Spleen (tissue), 11 donors: ENCODE data around the gene PSMB7. TPM values are rescaled to one million over a fixed set of nuclear protein-coding genes. Genes with fewer than 3 reads are reported as not detected.

Source experiments
- DNase-seq: peaks from one replicate; pipeline ENCODE4 v3.0.0-alpha.2; 2020
- H3K27ac ChIP-seq, 8 donors: fragments of 200-600 bp; sonication (generic) in 7 of 8; 1 replicate in 4 of 8; 2 replicates in 4 of 8; pipeline versions ENCODE4 v1.5.0 to v1.8.0; 2016 to 2021; ENCODE audit warnings: inconsistent platforms in 4 of 8, mild to moderate bottlenecking in 4 of 8, moderate library complexity in 1 of 8
- H3K27me3 ChIP-seq, 7 donors: fragments of 200-600 bp; sonication (generic) in 6 of 7; replicated peaks in 1 of 7; 1 replicate in 4 of 7; 2 replicates in 3 of 7; pipeline versions ENCODE4 v1.5.0 to v1.8.0; 2016 to 2021; ENCODE audit warnings: inconsistent platforms in 3 of 7, mild to moderate bottlenecking in 1 of 7
- H3K36me3 ChIP-seq, 6 donors: fragments of 200-600 bp; sonication (generic) in 5 of 6; 1 replicate in 4 of 6; 2 replicates in 2 of 6; pipeline versions ENCODE4 v1.5.0 to v1.8.0; 2016 to 2021; ENCODE audit warnings: inconsistent platforms in 2 of 6
- H3K4me1 ChIP-seq, 6 donors: fragments of 200-600 bp; sonication (generic) in 5 of 6; 1 replicate in 3 of 6; 2 replicates in 3 of 6; pipeline versions ENCODE4 v1.5.0 to v1.8.0; 2016 to 2021; ENCODE audit warnings: inconsistent platforms in 3 of 6
- H3K4me3 ChIP-seq, 8 donors: fragments of 200-600 bp; sonication (generic) in 7 of 8; 1 replicate in 4 of 8; 2 replicates in 4 of 8; pipeline versions ENCODE4 v1.5.0 to v1.8.0; 2016 to 2021; ENCODE audit warnings: inconsistent platforms in 4 of 8, mild to moderate bottlenecking in 4 of 8, moderate library complexity in 2 of 8
- H3K9me3 ChIP-seq, 8 donors: fragments of 200-600 bp; sonication (generic) in 7 of 8; 1 replicate in 4 of 8; 2 replicates in 4 of 8; pipeline versions ENCODE4 v1.5.0 to v1.8.0; 2016 to 2021; ENCODE audit warnings: inconsistent platforms in 4 of 8
- CTCF ChIP-seq, 11 experiments: fragments of 200-600 bp in 7 of 11; fragments of 450-650 bp in 4 of 11; sonication (generic) in 4 of 11; IDR thresholded peaks in 8 of 11; conservative IDR thresholded peaks in 3 of 11; 1 replicate in 7 of 11; 2 replicates in 4 of 11; pipeline versions ENCODE4 v1.4.0 to v1.8.0; 2016 to 2021; ENCODE audit warnings: antibody characterized with exemption in 11 of 11, inconsistent platforms in 4 of 11, mild to moderate bottlenecking in 1 of 11
- POLR2A ChIP-seq, 3 donors: fragments of 450-650 bp; IDR thresholded peaks; one replicate each; pipeline ENCODE4 v1.5.1; 2017; ENCODE audit warnings: antibody characterized with exemption in 3 of 3, mild to moderate bottlenecking in 1 of 3
- POLR2AphosphoS5 ChIP-seq, 3 donors: sonication (generic); formaldehyde crosslinking; IDR thresholded peaks; one replicate each; pipeline ENCODE4 v1.5.1; 2017; ENCODE audit warnings: antibody characterized with exemption in 3 of 3
- WGBS, 5 donors: extraction: QIAGEN DNeasy Blood & Tissue Kit in 3 of 5; methylation state at CpG; one replicate each; pipeline versions ENCODE4 v1.1.5 to v1.1.7; 2013 to 2018; 5-methylcytosine and 5-hydroxymethylcytosine counted together
- intact Hi-C: fragments of 100-400 bp; cut with DNase I; formaldehyde crosslinking; loops from one replicate; pipeline ENCODE4 v1.15.0; 2023; ENCODE audit warnings: low total_unique reads
- polyA plus RNA-seq, 3 donors: library from polyadenylated mRNA; stranded (reverse); fragments of 200-250 nt; gene quantifications; one replicate each; pipeline ENCODE4 v1.2.1, GENCODE V29; 2013
- total RNA-seq, 7 donors: library from RNA; depleted of rRNA in 3 of 7; stranded (reverse); fragments of >200 nt in 3 of 7; fragmentation: NEBNext Ultra II Directional in 4 of 7; extraction: Animal tissue kit (Norgen Biotek cat#: 25700) in 4 of 7; gene quantifications; one replicate each; pipeline versions ENCODE4 v1.1.0 to v1.2.1, GENCODE V29; 2016 to 2021
- donor health status: healthy with polysubstance abuse.
- donor health status: DM: no; HTN: no; CAD: no; lungs with moderate emphysema.
- donor health status: DM: no; HTN: no; CAD: no.
- donor health status: Bipolar disorder and iron deficiency.
- donor health status: healthy.
- donor health status: DM: no; HTN: no; CAD: no.
- donor health status: DM: yes; HTN: yes; CAD: no.

The PSMB7 gene
- total and polyA plus RNA-seq, 10 donors = 71.3 to 143 (median 108) TPM

DNA sequence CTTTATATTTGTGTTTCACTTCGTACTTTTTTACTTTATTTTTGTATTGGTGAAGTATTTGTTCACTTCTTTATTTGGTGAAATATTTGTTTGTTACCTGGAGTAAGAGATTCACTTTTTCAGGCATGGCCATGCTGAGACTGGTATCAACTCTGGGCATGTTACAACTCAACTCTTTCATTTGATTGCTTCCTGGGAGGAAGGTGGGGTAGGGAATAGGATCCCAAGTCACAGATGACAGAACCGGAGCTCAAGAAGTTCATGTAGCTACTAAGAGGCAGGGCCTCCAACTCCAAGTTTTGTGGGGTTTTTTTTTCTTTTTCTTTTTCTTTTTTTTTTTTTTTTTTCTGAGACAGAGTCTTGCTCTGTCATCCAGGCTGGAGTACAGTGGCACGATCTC lies 28.9 kb upstream of the PSMB7 start:
- H3K27me3 ChIP-seq = peaks cover 0 to 50% (median 0%) of the 10 kb centered on the region in 7 donors
- H3K27ac ChIP-seq = no peak overlapping the region
- H3K4me3 ChIP-seq = no peak overlapping the region
- TF ChIP-seq CTCF (IDR thresholded peaks at IDR 0.05 in 8 of 11, conservative IDR thresholded peaks at IDR 0.05 in 3 of 11) (no peak), POLR2AphosphoS5 (IDR thresholded peaks at IDR 0.05) (no peak), POLR2A (IDR thresholded peaks at IDR 0.05) (no peak)
- peaks cover 0 to 9% (median 0%) of the 10 kb centered on the region in 6 donors for H3K4me1 ChIP-seq
- 81 to 94% (median 89%) methylated on average over 3 of the region's 3 CpGs for WGBS, 5 donors
- H3K36me3 ChIP-seq = no peaks in the 10 kb centered on the region
- H3K9me3 ChIP-seq = peaks cover 0 to 12% (median 8%) of the 10 kb centered on the region in 8 donors
- intact Hi-C loops = no loop called here
- no peak for DNase-seq

- peaks cover 0 to 47% (median 0%) of the 10 kb centered on the region in 7 donors for H3K27me3 ChIP-seq
- WGBS, 5 donors = 77 to 95% (median 89%) methylated on average over 2 of the region's 2 CpGs
- no peak overlapping the region for H3K27ac ChIP-seq
- H3K9me3 ChIP-seq = peaks cover 0 to 16% (median 12%) of the 10 kb centered on the region in 8 donors
- H3K4me1 ChIP-seq = peaks cover 0 to 9% (median 0%) of the 10 kb centered on the region in 6 donors
- TF ChIP-seq POLR2AphosphoS5 (IDR thresholded peaks at IDR 0.05) = no peak
- TF ChIP-seq CTCF (IDR thresholded peaks at IDR 0.05 in 8 of 11, conservative IDR thresholded peaks at IDR 0.05 in 3 of 11) = no peak
- no peak for TF ChIP-seq POLR2A (IDR thresholded peaks at IDR 0.05)
- no peak overlapping the region for H3K4me3 ChIP-seq
- intact Hi-C loops = no loop called here
- H3K36me3 ChIP-seq = no peaks in the 10 kb centered on the region
- peak; percentile 1 for DNase-seq
Measured at GRCh38 chr9:124443625-124444024, 28.4 kb upstream of the PSMB7 start.

- Histone ChIP-seq H3K36me3 (no peaks in the 10 kb centered on the region), H3K27ac (no peak overlapping the region), H3K9me3 (peaks cover 0 to 16% (median 12%) of the 10 kb centered on the region in 8 donors), H3K4me1 (peaks cover 0 to 3% (median 0%) of the 10 kb centered on the region in 6 donors), H3K27me3 (peaks cover 0 to 41% (median 0%) of the 10 kb centered on the region in 7 donors), H3K4me3 (no peak overlapping the region)
- 71 to 80% (median 72%) methylated on average over 3 of the region's 3 CpGs for WGBS, 5 donors
- no peak for TF ChIP-seq CTCF (IDR thresholded peaks at IDR 0.05 in 8 of 11, conservative IDR thresholded peaks at IDR 0.05 in 3 of 11)
- no peak for TF ChIP-seq POLR2AphosphoS5 (IDR thresholded peaks at IDR 0.05)
- no peak for TF ChIP-seq POLR2A (IDR thresholded peaks at IDR 0.05)
- intact Hi-C loops = no loop called here
- peak; percentile 36 for DNase-seq
Measured at GRCh38 chr9:124442826-124443225, 27.6 kb upstream of the PSMB7 start.

DNA sequence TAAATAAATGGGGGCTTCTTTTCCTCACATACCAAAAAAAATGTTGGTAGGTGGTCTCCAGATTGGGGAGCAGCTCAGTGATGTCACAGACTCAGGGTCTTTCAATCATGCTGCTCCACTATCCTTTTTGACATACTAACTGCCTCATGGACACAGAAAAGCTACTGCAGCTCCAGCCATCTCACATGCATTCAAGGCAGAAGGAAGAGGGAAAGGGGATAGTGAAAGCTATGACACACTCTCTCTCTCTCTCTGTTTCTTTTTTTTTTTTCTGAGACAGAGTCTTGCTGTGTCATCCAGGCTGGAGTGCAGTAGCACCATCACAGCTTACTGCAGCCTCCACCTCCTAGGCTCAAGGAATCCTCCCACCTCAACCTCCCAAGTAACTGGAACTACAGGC lies 27.1 kb upstream of the PSMB7 start:
- no peaks in the 10 kb centered on the region for H3K36me3 ChIP-seq
- H3K9me3 ChIP-seq = peaks cover 0 to 16% (median 12%) of the 10 kb centered on the region in 8 donors
- peaks cover 0 to 36% (median 0%) of the 10 kb centered on the region in 7 donors for H3K27me3 ChIP-seq
- no peak overlapping the region for H3K4me3 ChIP-seq
- H3K27ac ChIP-seq = no peak overlapping the region
- no peak for DNase-seq
- H3K4me1 ChIP-seq = no peaks in the 10 kb centered on the region
- intact Hi-C loops = no loop called here
- no peak for TF ChIP-seq POLR2AphosphoS5 (IDR thresholded peaks at IDR 0.05)
- no peak for TF ChIP-seq POLR2A (IDR thresholded peaks at IDR 0.05)
- no peak for TF ChIP-seq CTCF (IDR thresholded peaks at IDR 0.05 in 8 of 11, conservative IDR thresholded peaks at IDR 0.05 in 3 of 11)
